Activated CD8-positive, alpha-beta T cell treated with anti-CD3 and anti-CD28 coated beads for 36 hours (primary cell): Measurements from ENCODE around the gene SPATA13. TPM values are rescaled to one million over a fixed set of nuclear protein-coding genes. Genes with fewer than 3 reads are reported as not detected.

Experiments
- ATAC-seq: fragments of 200-7000 bp; cut with Tn5 transposase; one replicate; pipeline ENCODE4 v1.10.0; 2021; ENCODE audit warnings: mild to moderate bottlenecking, moderate library complexity
- CTCF ChIA-PET: fragments of 350-600 bp; sonication (Branson Sonifier 250); formaldehyde crosslinking; loops from one replicate; lab custom pipeline; 2021; ENCODE audit warnings: antibody characterized with exemption; lab: Charles Lee
- POLR2A ChIA-PET: fragments of 350-600 bp; sonication (Branson Sonifier 250); formaldehyde crosslinking; loops from one replicate; lab custom pipeline; 2021; ENCODE audit warnings: antibody characterized with exemption; lab: Charles Lee
- DNase-seq: peaks from one replicate; pipeline ENCODE4 v3.0.0-alpha.2; 2020
- H3K27ac Mint-ChIP-seq: one replicate; pipeline ENCODE4 v1.8.0; 2021; ENCODE audit warnings: mild to moderate bottlenecking, mixed read lengths
- H3K27me3 Mint-ChIP-seq: one replicate; pipeline ENCODE4 v1.8.0; 2021; ENCODE audit warnings: mixed read lengths
- H3K36me3 Mint-ChIP-seq: one replicate; pipeline ENCODE4 v1.8.0; 2021; ENCODE audit warnings: low read depth, mixed read lengths
- H3K4me1 Mint-ChIP-seq: one replicate; pipeline ENCODE4 v1.8.0; 2021; ENCODE audit warnings: low read depth, mixed read lengths
- H3K4me3 Mint-ChIP-seq: one replicate; pipeline ENCODE4 v1.8.0; 2021; ENCODE audit warnings: mild to moderate bottlenecking, moderate library complexity, mixed read lengths
- H3K9me3 Mint-ChIP-seq: one replicate; pipeline ENCODE4 v1.8.0; 2021; ENCODE audit warnings: mixed read lengths
- CTCF ChIP-seq: fragments of 200-600 bp; IDR thresholded peaks from one replicate; pipeline ENCODE4 v1.8.0; 2022; ENCODE audit warnings: antibody characterized with exemption, mild to moderate bottlenecking
- intact Hi-C: fragments of 100-400 bp; cut with micrococcal nuclease; formaldehyde crosslinking; loops from one replicate; pipeline ENCODE4 v1.10.0; 2022
- total RNA-seq, 2 experiments: library from RNA; stranded (reverse); gene quantifications; one replicate each; pipeline ENCODE4 v1.2.3, GENCODE V29; 2021

SPATA13 gene
- total RNA-seq, 2 experiments from 2014 or later, result 47.0 to 47.4 TPM

DNA sequence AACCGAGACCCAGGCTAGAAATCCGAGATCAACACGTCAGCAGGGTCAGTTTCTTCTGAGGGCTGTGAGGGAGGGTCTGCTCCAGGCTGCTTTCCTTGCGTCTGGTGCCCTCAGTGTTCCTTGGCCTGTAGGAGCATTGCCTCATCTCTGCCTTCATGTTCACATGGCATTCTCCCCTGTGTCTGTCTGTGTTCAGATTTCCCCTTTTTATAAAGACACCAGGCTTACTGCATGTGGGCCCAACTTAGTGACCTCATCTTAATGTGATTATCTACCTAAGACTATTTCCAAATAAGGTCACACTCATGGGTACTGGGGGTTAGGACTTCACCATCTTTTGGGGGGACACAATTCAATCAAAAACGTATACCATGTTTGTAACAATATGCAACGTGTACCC, 91.6 kb downstream of the SPATA13 start:
- H3K36me3 Mint-ChIP-seq, result peaks cover 62% of the 10 kb centered on the region
- TF ChIP-seq CTCF, result no peak
- peaks cover 61% of the 10 kb centered on the region for H3K4me1 Mint-ChIP-seq
- DNase-seq, result peak; percentile 48
- peak overlapping the region; percentile 82 for H3K4me3 Mint-ChIP-seq
- ChIA-PET CTCF (interaction anchor here (1.1 to 3.1 kb wide), 4 partner anchors 14 to 232 kb away, joined by 3 to 13 read pairs (median 5); no protein-coding TSS in a partner anchor), POLR2A (interaction anchor here (0.6 to 8.1 kb wide), 8 partner anchors 9 to 260 kb away, joined by 3 to 227 read pairs (median 5); no protein-coding TSS in a partner anchor)
- no peaks in the 10 kb centered on the region for H3K9me3 Mint-ChIP-seq
- peak; percentile 21 for ATAC-seq
- H3K27ac Mint-ChIP-seq, result peak overlapping the region; percentile 90
- intact Hi-C loops, result loop anchor here (2.0 kb wide), 1 partner anchor 19 kb away; no protein-coding TSS in a partner anchor
- H3K27me3 Mint-ChIP-seq, result no peaks in the 10 kb centered on the region

GRCh38 chr13:24253520-24254145, 93.1 kb downstream of the SPATA13 start:
- Mint-ChIP-seq H3K36me3 (peaks cover 65% of the 10 kb centered on the region), H3K4me1 (peaks cover 72% of the 10 kb centered on the region), H3K27me3 (no peaks in the 10 kb centered on the region), H3K27ac (peak overlapping the region; percentile 90), H3K9me3 (no peaks in the 10 kb centered on the region), H3K4me3 (peak overlapping the region; percentile 82)
- POLR2A ChIA-PET, result interaction anchor here (0.6 to 8.1 kb wide), 6 partner anchors 12 to 446 kb away, joined by 3 to 227 read pairs (median 3); no protein-coding TSS in a partner anchor
- ATAC-seq (no peak), DNase-seq (peak; percentile 43)
- intact Hi-C loops, result loop anchor here (2.0 kb wide), 1 partner anchor 17 kb away; no protein-coding TSS in a partner anchor
- CTCF ChIA-PET, result interaction anchor here (0.6 to 1.4 kb wide), 6 partner anchors 12 to 200 kb away, joined by 3 to 5 read pairs (median 4); no protein-coding TSS in a partner anchor
- TF ChIP-seq CTCF, result no peak

- Mint-ChIP-seq H3K4me3 (peak overlapping the region; percentile 82), H3K27me3 (no peaks in the 10 kb centered on the region), H3K36me3 (peaks cover 70% of the 10 kb centered on the region), H3K4me1 (peaks cover 77% of the 10 kb centered on the region), H3K27ac (peak overlapping the region; percentile 90), H3K9me3 (no peaks in the 10 kb centered on the region)
- DNase-seq, result peak; percentile 81
- POLR2A ChIA-PET, result interaction anchor here (0.7 to 8.1 kb wide), 6 partner anchors 13 to 445 kb away, joined by 3 to 227 read pairs (median 4); no protein-coding TSS in a partner anchor
- no peak for TF ChIP-seq CTCF
- CTCF ChIA-PET, result interaction anchor here (0.7 to 3.2 kb wide), 9 partner anchors 10 to 201 kb away, joined by 3 to 12 read pairs (median 5); no protein-coding TSS in a partner anchor
- intact Hi-C loops, result no loop called here
- ATAC-seq, result peak; percentile 68
Observed at GRCh38 chr13:24254146-24254841, 93.8 kb downstream of the SPATA13 start.

DNA sequence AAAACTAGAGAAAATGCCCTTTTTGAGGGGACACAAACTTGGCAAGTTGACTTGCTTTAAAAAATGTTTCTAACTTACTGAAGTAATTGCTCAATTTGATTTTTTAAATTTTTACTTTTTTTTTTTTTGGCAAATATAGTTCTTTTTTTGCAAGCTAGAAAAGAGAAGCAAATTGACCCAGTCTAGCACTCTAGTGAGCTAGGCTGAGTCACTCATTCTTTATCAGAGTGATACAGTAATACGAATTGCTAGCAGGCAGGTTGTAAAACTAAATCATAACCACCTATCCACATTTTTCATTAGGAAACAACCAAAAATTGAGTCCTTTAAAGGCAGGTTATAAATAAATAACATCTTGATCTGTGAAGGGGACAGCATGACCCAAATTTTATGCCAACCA, 97.0 kb downstream of the SPATA13 start:
- ATAC-seq, result no peak
- Mint-ChIP-seq H3K9me3 (no peaks in the 10 kb centered on the region), H3K36me3 (peaks cover 71% of the 10 kb centered on the region), H3K27me3 (no peaks in the 10 kb centered on the region), H3K4me1 (peaks cover 83% of the 10 kb centered on the region), H3K27ac (peak overlapping the region; percentile 86), H3K4me3 (no peak overlapping the region)
- no peak for DNase-seq
- ChIA-PET CTCF (interaction anchor here (0.8 to 1.7 kb wide), 3 partner anchors 11 to 17 kb away, joined by 3 to 4 read pairs (median 4); no protein-coding TSS in a partner anchor), POLR2A (interaction anchor here (1.3 to 8.1 kb wide), 2 partner anchors 12 to 58 kb away, joined by 3 to 227 read pairs; no protein-coding TSS in a partner anchor)
- TF ChIP-seq CTCF, result no peak
- intact Hi-C loops, result no loop called here
